ENCODE measurements around the gene CMTM8.

The CMTM8 gene

GRCh38 chr3:32229565-32229964, 8.9 kb upstream of the CMTM8 start:
- no peak for DNase-seq (ENCODE audit: low spot score)

DNA sequence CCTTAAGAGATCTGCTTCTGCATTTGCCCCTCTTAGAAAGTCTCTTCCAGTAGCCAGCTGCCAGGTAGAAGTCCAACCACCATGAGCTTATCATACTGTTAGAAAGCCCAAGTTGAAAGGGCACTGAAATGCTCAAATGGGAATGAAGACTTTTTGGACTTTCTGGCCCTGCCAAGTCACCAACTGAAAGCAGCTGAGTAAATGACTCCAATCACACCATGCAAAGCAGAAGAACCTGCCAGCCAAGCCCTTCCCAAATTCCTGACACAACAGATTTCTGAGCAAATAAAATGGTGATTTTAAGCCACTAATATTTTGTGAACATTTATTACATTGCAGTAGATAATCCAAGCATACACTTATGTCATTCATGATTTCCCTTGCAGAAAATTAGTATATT, 2.1 kb upstream of the CMTM8 start:
- no peak for DNase-seq (ENCODE audit: low spot score)

- no peak for DNase-seq (ENCODE audit: low spot score)
These were observed 619 bp upstream of the CMTM8 start for GRCh38 chr3:32237670-32238452.

GRCh38 chr3:32239307-32240158, 1.1 kb downstream of the CMTM8 start:
- DNase-seq (ENCODE audit: low spot score) = no peak

GRCh38 chr3:32240159-32240545, 1.7 kb downstream of the CMTM8 start:
- DNase-seq (ENCODE audit: low spot score) = no peak

- DNase-seq (ENCODE audit: low spot score) = no peak
These were observed 2.6 kb downstream of the CMTM8 start for GRCh38 chr3:32241100-32241499.

DNA sequence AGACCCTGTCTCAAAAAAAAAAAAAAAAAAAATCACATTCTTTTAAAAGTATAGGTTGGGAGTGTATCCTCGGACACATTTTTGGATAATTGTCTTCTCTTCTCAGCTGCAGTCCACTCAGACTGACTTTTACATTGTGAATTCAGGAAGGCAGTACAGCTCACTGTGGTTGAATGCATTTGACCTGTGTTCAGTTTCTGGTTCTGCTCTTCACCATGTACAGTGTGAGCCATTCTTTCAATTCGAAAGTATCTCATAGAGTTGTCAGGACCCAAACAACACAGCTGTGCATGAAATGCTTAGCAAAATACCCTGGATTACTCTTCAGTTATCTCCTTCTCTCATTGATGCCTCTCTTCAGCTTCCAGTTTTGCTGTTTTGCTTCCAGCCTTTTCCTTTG, 5.0 kb downstream of the CMTM8 start:
- DNase-seq (ENCODE audit: low spot score) = no peak

- no peak for DNase-seq (ENCODE audit: low spot score)
These were observed 6.7 kb downstream of the CMTM8 start for GRCh38 chr3:32245200-32245599.

GRCh38 chr3:32246079-32246675, 7.7 kb downstream of the CMTM8 start:
- no peak for DNase-seq (ENCODE audit: low spot score)

GRCh38 chr3:32249184-32249782, 10.8 kb downstream of the CMTM8 start:
- no peak for DNase-seq (ENCODE audit: low spot score)

- DNase-seq (ENCODE audit: low spot score) = no peak
These were observed 15.8 kb downstream of the CMTM8 start for GRCh38 chr3:32254268-32254667.

GRCh38 chr3:32255345-32255744, 16.9 kb downstream of the CMTM8 start:
- no peak for DNase-seq (ENCODE audit: low spot score)

GRCh38 chr3:32256206-32256605, 17.7 kb downstream of the CMTM8 start:
- DNase-seq (ENCODE audit: low spot score) = no peak

DNA sequence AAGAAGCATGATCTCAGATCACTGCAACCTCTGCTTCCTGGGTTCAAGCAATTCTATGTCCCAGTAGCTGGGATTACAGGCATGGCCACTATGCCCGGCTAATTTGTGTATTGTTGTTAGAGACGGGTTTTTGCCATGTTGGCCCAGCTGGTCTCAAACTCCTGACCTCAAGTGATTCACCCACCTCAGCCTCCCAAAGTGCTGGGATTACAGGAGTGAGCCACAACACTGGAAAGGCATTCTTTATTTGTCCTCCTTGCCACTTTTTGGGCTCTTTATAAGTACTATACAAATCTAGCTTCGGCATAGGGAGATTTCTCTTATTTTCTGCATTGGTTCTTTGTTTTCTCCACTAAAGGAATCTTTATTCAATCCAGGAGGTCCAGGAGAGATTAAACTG, 18.6 kb downstream of the CMTM8 start:
- DNase-seq (ENCODE audit: low spot score) = no peak

- DNase-seq (ENCODE audit: low spot score) = no peak
These were observed 19.4 kb downstream of the CMTM8 start for GRCh38 chr3:32257641-32258438.

GRCh38 chr3:32258869-32259268, 20.4 kb downstream of the CMTM8 start:
- DNase-seq (ENCODE audit: low spot score) = no peak

DNA sequence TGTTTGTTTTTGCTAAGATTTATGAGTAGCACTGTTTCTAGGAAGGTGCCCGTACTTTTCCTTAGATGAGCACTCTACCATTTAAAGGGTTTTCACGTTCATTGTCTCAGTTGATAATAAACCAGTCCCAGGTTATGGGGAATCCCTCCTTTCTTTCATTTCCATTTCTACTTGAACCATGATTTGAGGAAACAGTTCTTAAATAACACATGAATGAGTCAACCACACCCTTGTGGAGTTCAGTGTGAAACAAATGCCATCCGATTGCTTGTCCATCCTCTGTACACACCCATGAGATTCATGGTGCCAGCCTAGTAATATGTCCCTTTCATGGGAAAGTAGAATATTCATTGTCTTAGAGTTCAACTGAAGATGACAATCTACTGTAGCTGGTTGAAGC, 23.1 kb downstream of the CMTM8 start:
- DNase-seq (ENCODE audit: low spot score) = no peak

- no peak for DNase-seq (ENCODE audit: low spot score)
These were observed 23.7 kb downstream of the CMTM8 start for GRCh38 chr3:32262201-32262600.

DNA sequence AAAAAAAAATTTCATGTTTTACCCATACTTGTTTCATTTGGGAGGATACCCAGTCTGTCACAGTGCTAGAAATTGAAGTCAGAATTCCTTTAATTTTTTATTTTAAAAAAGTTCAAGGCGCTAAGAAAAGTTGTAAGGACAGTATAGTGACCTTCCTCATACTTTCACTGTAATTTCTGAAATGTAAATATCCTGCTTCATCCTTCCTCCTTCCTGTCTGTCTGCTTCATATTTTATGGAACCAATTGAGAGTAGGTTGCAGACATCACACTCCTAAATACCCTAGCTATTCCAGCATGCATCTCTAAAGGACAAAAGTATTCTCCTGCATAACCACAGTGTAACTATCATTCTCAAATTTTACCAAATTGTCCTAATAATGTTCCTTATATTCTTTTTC, 35.8 kb downstream of the CMTM8 start:
- DNase-seq (ENCODE audit: low spot score) = no peak

GRCh38 chr3:32275506-32275905, 37.0 kb downstream of the CMTM8 start:
- DNase-seq (ENCODE audit: low spot score) = no peak

DNA sequence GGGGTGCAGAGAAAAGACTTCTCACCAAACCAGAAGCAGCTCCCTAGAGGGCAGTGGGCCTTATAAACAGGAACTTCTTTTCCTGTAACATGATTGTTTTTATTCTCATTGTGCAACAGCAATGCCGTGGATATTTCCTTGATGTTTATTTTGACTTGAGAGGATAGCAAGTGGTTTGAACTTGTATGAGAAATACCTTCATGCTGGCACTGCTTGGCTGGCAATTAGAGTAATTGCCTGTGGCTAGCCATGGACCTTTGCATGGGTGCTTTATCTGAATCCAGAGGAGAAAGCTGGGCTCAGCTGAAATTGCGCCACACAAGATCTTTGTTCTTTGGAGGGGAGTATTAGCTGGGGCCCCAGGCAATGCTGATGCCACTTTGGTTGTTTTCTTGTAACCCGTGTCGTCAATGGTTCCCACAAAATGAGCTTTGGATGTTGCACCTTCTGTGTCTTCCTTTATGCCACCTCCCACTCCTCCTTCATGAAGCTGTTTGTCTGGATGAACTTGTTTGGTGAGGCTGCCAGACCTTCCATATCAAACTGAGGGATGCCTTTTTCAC, 37.9 kb downstream of the CMTM8 start:
- DNase-seq (ENCODE audit: low spot score) = no peak

Measured in hematopoietic multipotent progenitor cell treated with erythropoietin and hydrocortisone succinate and interleukin-3 and kit ligand, for 15 days (in vitro differentiated cells).